Measurements from ENCODE around the gene ANXA11.

The ANXA11 gene

GRCh38 chr10:80187465-80188409 lies 17.6 kb downstream of the ANXA11 start:
- peak in 1 of 2 donors; percentile 57 for DNase-seq (ENCODE audit: low read depth in 2 of 2)

- DNase-seq (ENCODE audit: low read depth in 2 of 2): no peak
Measured at GRCh38 chr10:80187060-80187459, 18.3 kb downstream of the ANXA11 start.

- DNase-seq (ENCODE audit: low read depth in 2 of 2): no peak
Measured at GRCh38 chr10:80186364-80187012, 18.8 kb downstream of the ANXA11 start.

- no peak for DNase-seq (ENCODE audit: low read depth in 2 of 2)
Measured at GRCh38 chr10:80185578-80186299, 19.6 kb downstream of the ANXA11 start.

- no peak for DNase-seq (ENCODE audit: low read depth in 2 of 2)
Measured at GRCh38 chr10:80184291-80184690, 21.0 kb downstream of the ANXA11 start.

- no peak for DNase-seq (ENCODE audit: low read depth in 2 of 2)
Measured at GRCh38 chr10:80183436-80183835, 21.9 kb downstream of the ANXA11 start.

GRCh38 chr10:80182986-80183385 lies 22.4 kb downstream of the ANXA11 start:
- no peak for DNase-seq (ENCODE audit: low read depth in 2 of 2)

GRCh38 chr10:80177781-80178636 lies 27.3 kb downstream of the ANXA11 start:
- no peak for DNase-seq (ENCODE audit: low read depth in 2 of 2)

GRCh38 chr10:80176526-80176925 lies 28.8 kb downstream of the ANXA11 start:
- DNase-seq (ENCODE audit: low read depth in 2 of 2): no peak

GRCh38 chr10:80174641-80175395 lies 30.5 kb downstream of the ANXA11 start:
- no peak for DNase-seq (ENCODE audit: low read depth in 2 of 2)

GRCh38 chr10:80173466-80173865 lies 31.9 kb downstream of the ANXA11 start:
- DNase-seq (ENCODE audit: low read depth in 2 of 2): no peak

GRCh38 chr10:80172896-80173295 lies 32.4 kb downstream of the ANXA11 start:
- no peak for DNase-seq (ENCODE audit: low read depth in 2 of 2)

- DNase-seq (ENCODE audit: low read depth in 2 of 2): no peak
Measured at GRCh38 chr10:80171248-80171660, 34.1 kb downstream of the ANXA11 start.

GRCh38 chr10:80170641-80171040 lies 34.7 kb downstream of the ANXA11 start:
- DNase-seq (ENCODE audit: low read depth in 2 of 2): no peak

- DNase-seq (ENCODE audit: low read depth in 2 of 2): no peak
Measured at GRCh38 chr10:80170026-80170425, 35.3 kb downstream of the ANXA11 start.

GRCh38 chr10:80168679-80169380 lies 36.5 kb downstream of the ANXA11 start:
- DNase-seq (ENCODE audit: low read depth in 2 of 2): no peak

GRCh38 chr10:80168162-80168511 lies 37.2 kb downstream of the ANXA11 start:
- no peak for DNase-seq (ENCODE audit: low read depth in 2 of 2)

GRCh38 chr10:80167471-80168161 lies 37.7 kb downstream of the ANXA11 start:
- no peak for DNase-seq (ENCODE audit: low read depth in 2 of 2)

All from stimulated activated CD4-positive, alpha-beta T cell treated with anti-CD3 and anti-CD28 coated beads, Interleukin-1b, Interleukin-23, amount 100 ng/mL, for 1 hour (primary cell).